RKO (cell line): Measurements from ENCODE around the gene INPP5F.
"Not testable (repeated sequence)": the region's sequence is repeated elsewhere in the genome, so short reads cannot be mapped to it uniquely, and the experiment has no call there.

Experiments
- DNase-seq: peaks from one replicate; pipeline ENCODE4 v3.0.0-alpha.2; 2016; ENCODE audit warnings: low spot score

INPP5F gene

DNA sequence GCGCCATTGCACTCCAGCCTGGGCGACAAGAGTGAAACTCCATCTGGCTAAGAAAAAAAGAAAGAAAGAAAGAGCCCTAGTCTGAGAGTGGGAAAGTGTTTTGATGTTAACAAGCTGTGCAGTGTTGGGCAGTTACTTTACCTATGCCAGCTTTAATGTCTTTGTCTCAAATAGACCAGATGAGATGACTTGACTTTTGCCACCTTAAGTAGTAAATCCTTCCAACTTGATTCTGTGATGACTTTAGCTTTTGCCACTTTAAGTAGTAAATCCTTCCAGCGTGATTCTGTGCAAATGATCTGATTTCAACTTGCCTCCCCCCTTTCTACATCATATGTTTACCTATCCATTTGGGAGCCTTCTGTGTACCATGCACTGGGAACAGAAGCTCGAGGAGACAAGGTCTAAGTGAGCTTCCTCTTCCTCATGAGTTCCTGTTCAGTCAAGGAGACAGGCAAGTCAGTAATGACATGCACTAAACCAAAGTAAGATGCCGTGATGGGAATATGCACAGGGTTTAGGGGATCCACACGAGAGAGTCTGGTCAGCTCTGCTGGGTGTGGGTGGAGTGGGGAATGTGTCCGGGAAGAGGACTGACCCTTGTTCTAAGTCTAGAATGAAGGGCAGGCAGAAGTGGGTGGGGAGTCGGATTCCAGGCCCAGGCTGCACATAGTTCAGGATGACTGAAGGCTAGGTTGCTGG is 17.2 kb downstream of the INPP5F start:
- no peak for DNase-seq

DNA sequence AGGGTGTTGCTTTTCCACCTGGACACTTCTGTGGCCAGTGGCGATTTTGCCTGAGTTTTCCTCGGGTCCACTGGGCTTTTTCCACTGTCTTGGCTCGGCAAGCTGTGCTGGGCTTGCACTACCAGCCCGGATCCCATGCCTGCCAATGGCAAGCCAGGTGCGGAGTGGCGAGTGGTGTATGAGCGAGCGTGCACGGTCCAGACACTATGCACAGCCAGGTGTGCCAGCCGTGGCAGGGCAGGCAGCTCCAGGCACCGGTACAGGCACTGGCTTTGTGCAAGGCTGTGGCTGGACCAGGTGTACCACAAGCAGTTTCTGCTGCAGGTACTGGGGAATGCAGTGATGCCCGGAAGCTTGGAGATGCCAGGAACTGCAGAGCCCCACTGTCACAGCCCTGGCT is 22.1 kb downstream of the INPP5F start:
- DNase-seq, result no peak

DNA sequence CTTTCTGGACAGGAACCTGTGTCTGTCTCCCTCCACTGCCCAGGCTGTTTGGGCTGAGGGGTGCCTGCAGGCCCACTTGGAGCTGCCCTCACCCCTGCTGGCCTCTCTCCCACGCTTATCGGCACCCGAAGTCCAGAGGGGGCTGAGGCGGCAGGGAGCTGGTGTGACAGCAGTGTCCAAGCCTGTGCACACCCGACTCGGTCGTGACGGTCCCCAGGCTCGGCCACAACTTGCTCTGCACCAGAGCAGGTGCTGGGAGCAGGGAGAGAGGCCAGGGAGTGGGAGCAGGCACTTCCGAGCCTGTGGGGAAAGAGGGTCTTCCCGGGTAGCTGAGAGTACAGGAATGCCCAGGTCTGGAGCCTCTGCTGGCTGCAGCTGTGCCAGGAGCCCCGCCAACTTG is 23.0 kb downstream of the INPP5F start:
- DNase-seq, result no peak

DNA sequence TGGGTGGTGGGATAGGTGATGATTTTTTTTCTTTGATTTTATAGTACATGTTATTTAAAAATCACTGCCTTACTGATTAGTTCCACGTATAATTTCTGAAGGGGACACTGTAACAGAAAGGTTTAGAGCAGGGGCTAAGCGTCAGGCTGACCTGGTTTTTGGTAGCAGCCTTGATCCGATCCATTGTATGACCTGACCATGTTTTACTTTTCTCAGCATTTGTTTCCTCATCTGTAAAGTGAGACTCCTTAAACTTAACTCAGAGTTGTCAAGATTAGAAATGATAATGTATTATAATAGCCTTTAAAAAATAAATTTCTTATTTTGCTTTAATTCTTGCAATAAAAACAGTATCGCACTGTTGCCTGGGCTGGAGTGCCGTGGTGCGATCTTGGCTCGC is 23.6 kb downstream of the INPP5F start:
- no peak for DNase-seq

DNA sequence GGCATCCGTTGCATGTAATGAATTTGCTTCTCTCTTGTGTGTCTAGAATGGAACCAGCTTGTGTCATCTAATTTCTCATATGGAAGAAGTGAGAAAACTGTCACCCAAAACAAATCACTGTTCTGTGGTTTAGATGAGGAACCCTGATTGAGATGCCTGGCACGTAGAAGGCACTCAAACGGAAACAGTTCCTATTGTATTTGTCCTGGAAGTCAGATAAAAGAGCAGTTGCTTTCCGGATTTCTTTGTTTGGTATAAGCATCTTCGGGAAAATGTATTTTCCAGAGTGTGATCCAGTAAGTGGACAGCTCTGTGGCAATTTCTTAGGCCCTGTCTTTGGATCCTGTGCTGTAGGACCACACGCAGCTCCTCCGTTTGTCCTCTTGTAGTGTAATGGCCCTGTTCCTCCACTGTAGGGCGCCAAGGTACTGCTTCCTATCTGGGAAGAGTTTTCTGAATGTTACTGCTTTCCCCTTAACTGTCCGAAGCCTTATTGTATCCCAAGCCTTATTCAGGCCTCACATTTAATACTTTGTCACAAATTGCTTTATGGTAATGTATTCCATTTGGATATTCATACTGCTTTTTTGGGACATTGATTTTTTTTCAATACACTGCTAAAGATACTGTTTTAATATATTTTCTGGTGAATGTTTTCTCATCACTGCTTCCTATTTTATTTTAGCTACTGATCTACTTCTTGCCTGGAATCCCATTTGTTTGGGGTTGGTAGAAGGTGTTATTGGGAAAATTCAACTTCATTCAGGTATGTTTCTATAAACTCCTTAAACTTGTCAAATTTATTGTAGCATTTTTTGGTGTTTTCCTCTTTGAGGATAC is 24.8 kb downstream of the INPP5F start:
- peak; percentile 87 for DNase-seq

DNA sequence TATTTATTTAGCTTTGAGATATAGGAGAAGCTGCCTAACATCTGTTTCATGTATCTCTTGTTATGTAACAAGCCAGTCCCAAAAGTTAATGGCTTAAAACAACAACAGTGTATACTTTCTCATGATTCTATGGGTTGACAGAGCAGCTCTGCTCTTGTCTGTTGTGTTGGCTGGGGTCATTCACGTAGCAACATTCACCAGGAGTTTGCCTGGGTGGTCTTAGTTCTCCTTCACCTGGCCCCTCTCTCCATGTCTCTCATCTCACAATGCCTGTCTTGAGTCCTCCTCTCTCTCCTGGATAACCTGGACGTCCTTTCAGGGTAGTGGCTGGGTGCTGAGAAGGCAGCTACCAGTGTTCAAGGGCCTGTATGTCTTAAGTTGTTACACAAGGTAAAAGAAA is 27.5 kb downstream of the INPP5F start:
- no peak for DNase-seq

DNA sequence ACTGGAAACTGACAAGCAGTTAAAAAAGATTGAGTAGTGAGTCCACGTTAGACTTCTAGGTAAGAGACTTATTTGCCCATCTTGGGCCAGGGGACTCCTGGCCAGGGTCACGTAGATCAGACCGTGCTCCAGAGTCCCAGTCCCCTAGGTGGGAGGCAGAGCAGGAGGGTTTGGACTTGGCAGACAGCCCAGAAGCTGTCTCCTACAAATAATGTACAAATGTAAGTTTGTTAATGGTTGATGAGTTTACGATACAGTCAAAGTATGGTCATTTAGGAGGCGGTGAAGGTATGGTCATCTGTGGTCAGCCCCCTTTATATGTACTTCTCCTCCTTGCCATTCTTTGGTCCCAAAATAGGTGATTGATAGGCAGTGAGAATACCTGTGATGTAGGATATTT is 28.2 kb downstream of the INPP5F start:
- no peak for DNase-seq

DNA sequence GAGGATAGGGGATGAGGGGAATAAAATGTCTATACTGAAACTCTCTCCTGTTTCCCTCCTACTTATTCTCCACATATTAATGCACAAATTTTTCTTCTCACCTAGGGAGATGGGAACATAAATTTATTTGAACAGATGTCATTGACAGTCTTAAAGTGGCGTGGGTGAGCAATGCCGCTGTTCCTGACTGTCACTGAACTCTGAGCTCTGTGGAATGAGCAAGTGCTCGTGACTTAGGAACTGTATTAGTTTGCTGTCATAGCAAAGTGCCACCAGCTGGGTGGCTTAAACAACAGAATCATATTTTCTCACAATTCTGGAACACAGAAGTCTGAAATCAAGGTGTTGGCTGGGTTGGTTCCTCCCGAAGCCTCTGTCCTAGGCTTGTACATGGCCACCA is 29.1 kb downstream of the INPP5F start:
- DNase-seq, result no peak

DNA sequence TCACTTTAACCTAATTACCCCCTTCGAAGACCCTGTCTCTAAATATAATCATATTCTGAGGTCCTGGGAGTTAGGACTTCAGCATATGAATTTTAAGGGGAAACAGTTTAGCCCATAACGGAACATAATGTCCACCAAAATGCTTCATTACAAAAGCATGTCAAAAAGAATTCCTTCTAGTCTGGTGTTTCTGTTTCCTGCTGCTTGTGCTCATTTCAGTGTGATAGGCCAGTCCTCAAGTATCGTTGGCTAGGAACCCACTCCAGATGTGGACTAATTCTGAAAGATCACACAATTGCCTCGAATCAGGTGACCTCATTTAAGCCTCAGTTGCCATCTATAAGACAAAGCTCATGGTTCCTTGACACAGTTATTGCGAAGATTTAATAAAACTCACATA is 29.6 kb downstream of the INPP5F start:
- no peak for DNase-seq

DNA sequence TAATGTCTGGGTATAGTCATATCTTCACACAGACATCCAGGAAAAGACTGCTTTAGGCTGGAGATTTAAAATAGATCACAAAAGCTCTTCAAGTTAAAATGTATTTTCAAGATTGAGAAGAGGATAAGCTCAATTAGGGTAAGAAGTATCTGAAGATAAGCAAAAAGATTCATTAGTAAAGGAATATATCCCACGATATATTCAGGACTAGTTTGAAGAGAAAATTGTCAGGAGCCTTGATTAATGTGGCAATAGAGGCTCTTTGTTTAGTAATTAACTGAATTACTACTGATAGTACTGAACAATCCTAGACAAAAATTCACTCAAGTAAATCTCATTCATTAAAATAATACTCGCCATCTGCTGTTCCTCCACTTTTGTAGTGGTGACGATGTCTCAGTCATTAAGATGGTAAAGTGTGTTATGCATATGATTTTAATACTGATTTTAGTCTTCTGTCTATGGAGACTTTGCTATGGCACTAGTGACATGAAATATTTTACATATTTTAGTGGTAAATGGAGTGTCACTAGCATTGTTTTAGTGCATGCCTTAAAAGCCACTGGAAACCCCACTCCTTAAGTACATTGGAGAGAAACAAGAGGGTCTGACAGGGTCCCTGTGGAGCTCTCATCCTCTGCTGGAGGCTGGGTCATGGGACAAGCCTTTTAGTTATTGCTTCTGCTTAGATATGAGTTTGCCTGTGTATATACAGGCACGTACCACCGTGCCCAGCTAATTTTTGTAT is 32.8 kb downstream of the INPP5F start:
- no peak for DNase-seq

DNA sequence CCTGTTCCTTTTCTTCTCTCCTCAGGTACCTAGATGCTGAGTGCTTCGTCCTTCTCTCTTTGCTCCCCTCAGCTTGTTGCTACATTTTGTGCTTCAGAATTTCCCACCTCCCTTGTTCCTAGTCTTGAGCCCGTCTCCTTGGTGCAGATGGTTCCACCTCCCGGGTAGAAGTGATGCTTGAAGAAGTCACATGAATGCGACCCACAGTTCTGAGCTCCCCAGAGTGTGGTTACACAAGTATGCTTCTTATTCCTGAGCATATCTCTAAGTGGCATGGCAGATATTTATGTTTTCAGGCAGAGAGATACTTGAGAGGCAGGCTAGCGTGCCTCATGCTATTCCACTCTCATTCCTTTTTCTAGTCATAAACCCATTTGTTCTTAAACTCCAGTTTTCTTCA is 34.0 kb downstream of the INPP5F start:
- DNase-seq, result no peak

DNA sequence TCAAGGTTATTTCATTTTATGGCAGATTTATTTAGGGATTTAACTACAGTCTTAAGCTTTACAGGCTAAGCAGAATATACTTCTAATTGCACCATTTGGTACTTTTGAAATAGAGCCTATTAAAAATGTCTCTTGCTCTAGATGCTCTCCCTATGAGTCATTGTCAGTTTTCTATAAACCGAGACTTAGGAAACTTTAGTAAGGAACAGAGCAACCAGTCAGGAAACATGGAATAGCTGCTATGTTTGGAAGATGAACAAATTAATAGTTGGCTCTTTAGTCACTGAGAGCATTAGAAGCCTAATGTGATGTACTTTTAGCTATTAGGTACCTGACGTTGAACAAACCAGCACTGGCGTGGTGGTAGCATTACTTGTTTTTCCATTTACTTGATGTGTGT is 35.3 kb downstream of the INPP5F start:
- no peak for DNase-seq

DNA sequence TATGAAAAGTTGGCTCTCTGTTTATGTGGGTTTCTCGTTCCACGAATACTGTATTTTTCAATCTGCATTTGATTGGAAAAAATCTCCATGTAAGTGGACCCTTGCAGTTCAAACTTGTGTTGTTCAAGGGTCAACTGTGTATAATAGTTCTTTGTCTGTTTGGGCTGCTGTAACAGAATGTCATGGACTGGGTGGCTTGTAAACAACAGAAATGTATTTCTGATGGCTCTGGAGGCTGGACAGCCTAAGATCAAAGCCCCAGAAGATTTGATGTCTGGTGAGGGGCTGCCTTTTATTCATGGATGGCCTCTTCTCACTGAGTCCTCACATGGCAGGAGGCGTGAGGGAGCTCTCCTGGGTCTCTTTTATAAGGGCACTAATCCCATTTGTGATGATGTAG is 36.2 kb downstream of the INPP5F start:
- no peak for DNase-seq

DNA sequence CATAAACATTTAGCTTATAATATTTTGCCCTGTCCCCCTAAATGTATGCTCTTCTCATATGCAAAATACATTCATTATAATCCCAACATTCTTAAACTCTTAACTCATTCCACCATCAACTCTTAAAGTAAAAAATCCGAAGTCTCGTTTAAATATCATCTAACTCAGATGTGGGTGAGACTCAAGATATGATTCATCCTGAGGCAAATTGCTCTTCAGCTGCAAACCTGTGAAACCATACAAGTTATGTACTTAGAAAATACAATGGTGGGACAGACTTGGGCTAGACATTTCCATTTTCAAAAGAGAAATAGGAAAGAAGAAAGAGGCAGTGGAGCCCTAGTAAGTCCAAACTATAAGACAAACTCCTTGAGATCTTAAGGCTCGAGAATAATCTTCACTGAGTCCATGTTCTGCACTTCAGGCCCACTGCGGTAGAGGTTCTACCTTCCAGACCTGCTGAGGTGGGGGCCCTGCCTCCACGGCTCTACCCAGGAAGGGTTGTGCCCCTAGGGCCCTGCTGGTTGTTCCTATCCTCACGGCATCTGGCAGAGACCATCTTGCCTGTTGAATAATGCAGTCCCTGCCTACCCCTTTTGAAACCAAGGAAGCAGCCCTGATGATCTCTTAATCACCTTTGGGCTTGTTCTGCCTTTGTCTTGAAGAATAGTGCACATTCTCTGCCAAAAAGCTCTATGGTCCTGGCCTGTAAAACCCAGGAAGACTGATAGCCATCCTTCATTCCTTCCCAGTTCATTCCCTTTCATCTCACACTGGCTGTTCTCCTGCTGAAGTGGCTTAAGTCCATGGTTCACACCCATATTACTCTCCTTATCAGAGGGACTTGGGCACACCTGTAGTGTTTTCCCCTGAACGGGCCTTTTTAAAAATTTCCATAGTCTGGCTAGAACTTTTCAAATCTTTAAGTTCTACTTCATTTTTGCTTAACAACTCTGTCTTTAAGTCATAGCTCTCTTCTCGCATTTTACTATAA is 37.3 kb downstream of the INPP5F start:
- no peak for DNase-seq

DNA sequence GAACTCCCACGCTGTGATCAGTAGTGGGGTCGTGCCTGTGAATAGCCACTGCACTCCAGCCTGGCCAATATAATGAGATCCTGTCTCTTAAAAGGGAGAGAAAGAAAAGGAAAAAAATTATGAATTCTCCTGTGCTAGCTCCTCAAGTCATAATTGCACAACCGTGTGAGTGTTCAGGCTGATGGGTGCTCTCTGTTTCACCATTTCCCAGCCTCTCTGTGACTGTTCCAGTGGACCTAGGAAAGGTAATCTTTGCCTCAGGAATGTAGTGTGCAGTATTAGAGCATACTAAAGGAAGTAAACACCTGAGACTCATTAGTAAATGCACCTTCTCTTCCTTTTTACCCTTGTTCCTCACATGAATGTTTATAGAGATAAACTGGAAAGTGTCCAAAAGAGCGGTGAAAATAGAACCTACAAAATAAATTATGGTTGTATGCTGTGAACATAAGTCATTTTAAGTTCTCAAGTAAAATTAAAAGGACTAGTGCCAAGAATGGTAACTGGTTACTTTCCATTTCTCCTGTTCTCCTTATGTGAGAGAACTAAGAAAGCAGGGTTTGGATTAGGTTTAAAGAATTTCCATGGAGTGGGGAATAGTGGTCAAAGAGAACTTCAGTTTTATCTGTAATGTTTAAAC is 42.7 kb downstream of the INPP5F start:
- no peak for DNase-seq

DNA sequence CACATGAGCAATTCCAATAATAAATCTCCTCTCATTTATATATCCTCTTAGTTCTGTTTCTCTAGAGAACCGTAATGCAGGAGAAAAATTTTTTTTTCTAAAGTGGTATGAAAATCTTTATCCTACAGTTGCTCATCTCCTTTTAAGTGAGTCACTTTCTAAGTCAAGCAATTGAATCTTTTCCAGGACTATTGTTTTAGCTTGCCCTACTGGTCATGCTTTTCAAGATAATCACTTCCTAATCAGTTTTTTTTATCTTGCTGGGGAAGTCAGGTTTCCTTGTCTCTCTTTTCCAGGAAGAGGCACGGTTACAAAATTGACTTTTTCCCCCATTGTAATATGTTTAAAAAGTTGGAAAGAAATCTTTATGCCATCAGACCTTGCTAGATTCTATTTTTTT is 44.0 kb downstream of the INPP5F start:
- DNase-seq, result peak; percentile 42

DNA sequence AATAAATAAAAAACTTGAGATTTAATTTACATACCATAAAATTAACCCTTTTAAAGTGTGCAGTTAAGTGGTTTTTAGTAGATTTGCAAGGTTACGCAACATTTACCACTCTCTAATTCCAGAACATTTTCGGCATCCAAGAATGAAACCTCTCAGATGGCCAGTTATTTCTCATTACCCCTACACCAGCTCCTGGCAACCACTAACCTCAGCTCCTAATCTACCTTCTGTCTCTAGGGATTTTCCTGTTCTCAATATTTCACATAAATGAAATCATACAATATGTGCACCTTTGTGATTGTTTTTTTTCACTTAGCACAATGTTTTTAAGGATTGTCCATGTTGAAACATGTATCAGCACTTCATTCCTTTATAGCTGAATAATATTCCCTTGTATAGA is 45.1 kb downstream of the INPP5F start:
- no peak for DNase-seq

DNA sequence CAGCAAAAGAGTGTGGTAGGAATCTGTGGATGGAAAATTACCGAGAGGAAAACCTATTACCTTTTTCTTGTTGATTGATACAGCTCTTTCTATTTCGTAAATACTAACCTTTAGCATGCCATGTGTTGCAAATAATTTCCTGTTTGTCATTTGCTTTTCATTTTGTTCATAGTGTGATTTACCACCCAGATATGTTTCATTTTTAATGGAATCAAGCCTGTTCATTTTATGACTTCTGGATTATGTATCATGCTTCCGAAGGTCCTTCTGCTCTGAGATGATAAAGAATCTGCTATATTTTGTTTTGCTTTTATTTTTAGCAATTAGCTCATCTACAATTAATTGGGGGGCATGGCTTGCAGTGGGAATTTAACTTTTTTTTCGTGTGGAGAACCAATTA is 46.5 kb downstream of the INPP5F start:
- DNase-seq, result no peak

DNA sequence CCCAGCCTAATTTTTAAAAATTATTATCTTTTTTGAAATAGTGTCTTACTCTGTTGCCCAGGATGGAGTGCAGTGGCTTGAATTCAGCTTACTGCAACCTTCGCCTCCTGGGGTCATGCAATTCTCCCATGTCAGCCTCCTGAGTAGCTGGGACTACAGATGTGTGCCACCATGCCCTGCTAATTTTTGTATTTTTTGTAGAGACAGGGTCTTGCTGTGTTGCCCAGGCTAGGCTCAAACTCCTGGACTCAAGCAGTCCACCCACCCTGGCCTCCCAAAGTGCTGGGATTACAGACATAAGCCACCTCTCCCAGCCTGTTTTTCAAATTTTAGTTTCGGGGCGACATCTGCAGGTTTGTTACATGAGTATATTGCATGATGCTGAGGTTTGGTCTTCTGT is 47.2 kb downstream of the INPP5F start:
- not testable (repeated sequence) for DNase-seq

DNA sequence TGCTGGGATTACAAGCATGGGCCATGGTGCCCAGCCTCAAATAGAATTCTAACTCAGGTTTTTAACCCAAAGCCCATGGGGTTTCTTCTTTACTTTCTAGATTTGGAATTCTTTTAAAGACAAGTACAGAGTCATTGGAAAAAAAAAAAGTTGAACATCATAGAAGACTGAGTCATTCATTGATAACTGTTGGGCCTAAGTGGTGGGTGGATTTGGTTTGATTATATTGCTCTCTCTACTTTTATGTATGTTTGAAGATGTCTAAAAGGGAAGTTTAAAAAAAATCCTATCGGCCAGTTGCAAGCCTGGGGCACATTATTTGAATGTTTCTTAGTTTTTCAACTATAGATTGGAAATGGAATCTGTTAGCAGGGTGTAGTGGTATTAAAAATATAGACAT is 49.7 kb downstream of the INPP5F start:
- no peak for DNase-seq

DNA sequence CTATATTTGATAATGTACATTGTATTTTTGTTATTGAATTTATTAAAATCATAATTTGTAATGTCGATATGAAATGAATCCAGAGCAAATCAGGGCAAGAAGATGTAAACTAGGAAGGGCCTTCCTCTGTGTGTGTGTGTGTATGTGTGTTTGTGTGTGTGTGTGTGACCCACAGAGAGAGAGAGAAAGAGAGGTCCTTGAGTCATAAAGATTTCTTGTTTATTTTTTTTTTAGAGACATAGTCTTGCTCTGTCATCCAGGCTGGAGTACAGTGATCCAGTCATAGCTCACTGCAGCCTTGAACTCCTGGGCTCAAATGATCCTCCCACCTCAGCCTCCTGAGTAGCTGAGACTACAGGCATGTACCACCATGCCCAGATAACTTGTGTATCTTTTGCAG is 50.7 kb downstream of the INPP5F start:
- peak; percentile 14 for DNase-seq
